Measurements from ENCODE around the gene UBALD2. TPM values are rescaled to one million over a fixed set of nuclear protein-coding genes. Genes with fewer than 3 reads are reported as not detected.

UBALD2 gene
- total and polyA plus RNA-seq, 9 donors, result 3.6 to 21.9 (median 13.9) TPM

DNA sequence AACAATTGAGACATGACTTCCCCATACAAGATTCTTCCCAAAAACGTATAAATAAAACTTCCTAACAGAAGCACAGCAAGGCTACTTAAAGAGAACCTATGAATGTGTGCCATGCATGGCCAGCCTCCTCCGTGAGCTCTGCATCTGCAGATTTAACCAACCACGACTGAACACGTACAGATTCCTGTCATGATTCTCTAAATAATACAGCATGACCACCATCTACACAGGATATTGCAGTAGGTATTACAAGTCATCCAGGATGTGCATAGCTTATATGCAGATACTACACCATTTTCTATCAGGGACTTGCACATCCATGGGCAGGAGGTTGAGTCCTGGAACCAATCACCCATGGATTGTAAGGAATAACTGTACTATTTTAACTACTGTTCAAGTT lies 44.3 kb downstream of the UBALD2 start:
- 85 to 89% (median 89%) methylated on average over 4 of the region's 4 CpGs for WGBS, 3 donors
- no peaks in the 10 kb centered on the region for H3K9me3 ChIP-seq
- TF ChIP-seq POLR2A (IDR thresholded peaks at IDR 0.05) (no peak), EP300 (IDR thresholded peaks at IDR 0.05) (no peak)
- TF ChIP-seq, protein P1, sequence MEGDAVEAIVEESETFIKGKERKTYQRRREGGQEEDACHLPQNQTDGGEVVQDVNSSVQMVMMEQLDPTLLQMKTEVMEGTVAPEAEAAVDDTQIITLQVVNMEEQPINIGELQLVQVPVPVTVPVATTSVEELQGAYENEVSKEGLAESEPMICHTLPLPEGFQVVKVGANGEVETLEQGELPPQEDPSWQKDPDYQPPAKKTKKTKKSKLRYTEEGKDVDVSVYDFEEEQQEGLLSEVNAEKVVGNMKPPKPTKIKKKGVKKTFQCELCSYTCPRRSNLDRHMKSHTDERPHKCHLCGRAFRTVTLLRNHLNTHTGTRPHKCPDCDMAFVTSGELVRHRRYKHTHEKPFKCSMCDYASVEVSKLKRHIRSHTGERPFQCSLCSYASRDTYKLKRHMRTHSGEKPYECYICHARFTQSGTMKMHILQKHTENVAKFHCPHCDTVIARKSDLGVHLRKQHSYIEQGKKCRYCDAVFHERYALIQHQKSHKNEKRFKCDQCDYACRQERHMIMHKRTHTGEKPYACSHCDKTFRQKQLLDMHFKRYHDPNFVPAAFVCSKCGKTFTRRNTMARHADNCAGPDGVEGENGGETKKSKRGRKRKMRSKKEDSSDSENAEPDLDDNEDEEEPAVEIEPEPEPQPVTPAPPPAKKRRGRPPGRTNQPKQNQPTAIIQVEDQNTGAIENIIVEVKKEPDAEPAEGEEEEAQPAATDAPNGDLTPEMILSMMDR (IDR thresholded peaks at IDR 0.05), result no peak
- no peak overlapping the region for H3K27ac ChIP-seq
- H3K36me3 ChIP-seq, result no peaks in the 10 kb centered on the region
- DNase-seq, result no peak
- H3K4me1 ChIP-seq (ENCODE audit: insufficient read depth), result no peaks in the 10 kb centered on the region
- H3K4me3 ChIP-seq, result no peak overlapping the region
- intact Hi-C loops (cut with DNase I), result loop anchor here in 2 of 4 donors (5.0 to 10.0 kb wide), 2 partner anchors 88 to 195 kb away; partner anchors contain the start of gene RHBDF2 (in 1 of the 2)
- no peaks in the 10 kb centered on the region for H3K27me3 ChIP-seq

DNA sequence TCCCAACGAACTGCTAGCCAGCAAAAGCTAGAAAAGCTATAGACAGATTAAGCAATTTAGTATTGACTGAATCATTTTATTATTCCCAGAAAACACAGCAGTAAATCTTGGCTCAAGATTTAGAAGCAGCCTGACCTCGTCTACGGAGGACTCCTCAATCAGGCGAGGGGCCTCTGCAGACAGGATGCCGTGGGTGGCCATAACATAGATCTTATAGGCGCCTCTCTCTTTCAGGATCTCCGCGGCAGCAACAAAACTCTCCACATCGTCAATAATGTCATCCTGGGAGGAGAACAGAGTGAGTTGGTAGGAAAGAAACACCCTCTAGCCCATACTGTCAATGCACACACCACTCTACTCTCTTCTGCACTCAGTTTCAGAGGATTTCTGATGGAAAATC lies 47.6 kb downstream of the UBALD2 start:
- WGBS, 3 donors, result 66 to 70% (median 70%) methylated on average over 9 of the region's 9 CpGs
- H3K9me3 ChIP-seq, result no peaks in the 10 kb centered on the region
- no peak for DNase-seq
- TF ChIP-seq EP300 (IDR thresholded peaks at IDR 0.05) (no peak), POLR2A (IDR thresholded peaks at IDR 0.05) (no peak)
- TF ChIP-seq, protein P1 (IDR thresholded peaks at IDR 0.05), result no peak
- intact Hi-C loops (cut with DNase I), result no loop called here
- H3K27me3 ChIP-seq, result no peaks in the 10 kb centered on the region
- H3K27ac ChIP-seq, result no peak overlapping the region
- no peak overlapping the region for H3K4me3 ChIP-seq
- no peaks in the 10 kb centered on the region for H3K4me1 ChIP-seq (ENCODE audit: insufficient read depth)
- no peaks in the 10 kb centered on the region for H3K36me3 ChIP-seq

DNA sequence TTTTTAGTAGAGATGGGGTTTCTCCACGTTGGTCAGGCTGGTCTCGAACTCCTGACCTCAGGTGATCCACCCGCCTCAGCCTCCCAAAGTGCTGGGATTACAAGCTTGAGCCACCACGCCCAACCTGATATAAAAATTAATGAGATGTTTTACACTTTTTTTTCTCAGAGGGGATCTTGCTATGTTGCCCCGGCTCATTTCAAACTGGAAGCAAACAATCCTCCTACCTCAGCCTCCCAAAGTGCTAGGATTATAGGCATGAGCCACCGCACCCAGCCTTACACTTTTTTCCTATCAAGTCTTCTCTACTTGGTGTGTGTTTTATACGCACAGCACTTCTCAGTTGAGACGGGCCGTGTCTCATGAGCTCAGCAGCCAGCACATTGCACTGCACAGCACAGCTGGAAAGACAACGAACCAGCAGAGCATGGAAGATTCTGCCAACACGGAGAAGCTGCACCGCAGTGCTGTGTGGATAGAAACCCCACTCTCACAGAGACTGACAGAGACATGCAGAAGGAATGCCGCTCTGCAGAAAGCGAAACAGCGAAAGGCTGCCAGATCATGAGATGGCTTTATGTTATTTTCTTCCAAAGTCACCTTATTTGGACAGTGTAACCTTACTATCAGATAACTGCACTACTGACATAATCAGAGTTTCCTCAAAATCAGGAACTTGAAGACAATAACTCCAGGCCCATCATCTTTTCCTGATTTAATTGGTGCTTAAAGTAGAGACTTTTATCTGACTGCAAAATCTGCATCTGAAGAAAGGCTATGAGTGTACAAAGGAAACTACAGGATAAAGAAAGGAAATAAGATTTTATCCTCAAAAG lies 49.5 kb downstream of the UBALD2 start:
- intact Hi-C loops (cut with DNase I), result no loop called here
- DNase-seq, result peak in 1 of 5 donors; percentile 20
- H3K9me3 ChIP-seq, result no peaks in the 10 kb centered on the region
- TF ChIP-seq POLR2A (IDR thresholded peaks at IDR 0.05) (no peak), EP300 (IDR thresholded peaks at IDR 0.05) (no peak)
- TF ChIP-seq, protein P1 (IDR thresholded peaks at IDR 0.05), result no peak
- H3K27ac ChIP-seq, result no peak overlapping the region
- H3K4me3 ChIP-seq, result no peak overlapping the region
- H3K4me1 ChIP-seq (ENCODE audit: insufficient read depth), result no peaks in the 10 kb centered on the region
- no peaks in the 10 kb centered on the region for H3K27me3 ChIP-seq
- WGBS, 3 donors, result 85 to 91% (median 88%) methylated on average over 15 of the region's 15 CpGs
- no peaks in the 10 kb centered on the region for H3K36me3 ChIP-seq

DNA sequence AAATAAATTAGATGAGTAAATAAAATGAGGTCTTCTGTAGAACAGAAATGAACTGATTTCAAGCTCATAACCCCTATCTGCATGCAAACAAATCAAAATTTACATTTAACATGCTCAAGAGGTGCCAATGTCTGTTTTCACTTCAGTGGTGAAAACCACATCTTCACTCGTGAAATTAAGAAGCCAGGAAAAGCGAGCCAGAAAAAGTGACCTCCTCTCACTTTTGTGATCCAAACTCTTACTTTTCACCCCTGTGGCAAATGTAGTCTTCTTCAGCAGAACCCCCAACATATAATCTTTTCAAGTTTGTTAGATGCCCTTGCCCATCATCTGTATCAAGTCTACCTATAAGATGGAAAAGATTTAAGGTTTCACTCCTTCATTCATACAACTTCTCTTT lies 52.4 kb downstream of the UBALD2 start:
- 83 to 89% (median 88%) methylated on average over 2 of the region's 2 CpGs for WGBS, 3 donors
- no peaks in the 10 kb centered on the region for H3K36me3 ChIP-seq

DNA sequence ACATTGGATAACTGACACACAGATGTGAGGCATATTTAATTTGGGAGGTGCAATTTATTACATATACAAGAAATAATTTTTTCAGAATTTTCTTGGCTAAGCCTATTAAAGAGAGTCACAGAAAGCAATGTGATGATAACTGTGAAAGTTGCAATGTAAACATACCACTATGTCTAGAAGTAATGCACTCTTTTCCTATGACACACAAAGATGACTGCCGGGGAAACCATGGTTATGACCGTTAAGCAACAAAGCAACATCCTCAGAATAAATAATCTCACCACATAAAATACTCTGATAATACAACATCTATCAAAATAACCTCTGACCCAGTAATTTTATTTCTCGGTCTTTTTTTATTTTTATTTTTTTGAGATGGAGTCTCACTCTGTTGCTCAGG lies 53.4 kb downstream of the UBALD2 start:
- Histone ChIP-seq H3K27me3 (no peaks in the 10 kb centered on the region), H3K4me1 (ENCODE audit: insufficient read depth) (no peaks in the 10 kb centered on the region), H3K9me3 (no peaks in the 10 kb centered on the region), H3K27ac (no peak overlapping the region), H3K4me3 (no peak overlapping the region), H3K36me3 (no peaks in the 10 kb centered on the region)
- no peak for TF ChIP-seq EP300 (IDR thresholded peaks at IDR 0.05)
- TF ChIP-seq, protein P1 (IDR thresholded peaks at IDR 0.05), result no peak
- no peak for TF ChIP-seq POLR2A (IDR thresholded peaks at IDR 0.05)
- intact Hi-C loops (cut with DNase I), result no loop called here
- WGBS, 3 donors, result 77 to 82% (median 81%) methylated on average over 3 of the region's 3 CpGs
- no peak for DNase-seq

More for the DNA sequence above, 52.4 kb downstream of the UBALD2 start:
- Histone ChIP-seq H3K4me3 (no peak overlapping the region), H3K27me3 (no peaks in the 10 kb centered on the region), H3K4me1 (ENCODE audit: insufficient read depth) (no peaks in the 10 kb centered on the region), H3K9me3 (no peaks in the 10 kb centered on the region), H3K27ac (no peak overlapping the region)
- TF ChIP-seq POLR2A (IDR thresholded peaks at IDR 0.05), result no peak
- intact Hi-C loops (cut with DNase I), result no loop called here
- no peak for DNase-seq
